A549 (cell line): ENCODE results near the gene SEMA5B. TPM values are rescaled to one million over a fixed set of nuclear protein-coding genes. Genes with fewer than 3 reads are reported as not detected.

Source experiments
- ATAC-seq, 2 experiments: fragments of 200-7000 bp in 1 of 2; fragments of >200 bp in 1 of 2; cut with Nextera tagmentation in 1 of 2; cut with Tn5 transposase in 1 of 2; 3 replicates each; pipeline versions ENCODE4 v1.8.0 to v1.9.1; 2018 to 2020; ENCODE audit warnings: mild to moderate bottlenecking in 1 of 2, moderate library complexity in 1 of 2
- CTCF ChIA-PET: fragments of 300-600 bp; sonication (Branson Sonifier 250); formaldehyde crosslinking; extraction: SDS; loops from one replicate; lab custom pipeline; 2021; ENCODE audit warnings: antibody characterized with exemption, inconsistent platforms; lab: Yijun Ruan, JAX
- POLR2A ChIA-PET: fragments of 350-600 bp; formaldehyde crosslinking; extraction: SDS; loops from one replicate; lab custom pipeline; 2021; ENCODE audit warnings: antibody characterized with exemption, inconsistent platforms; lab: Yijun Ruan, JAX
- DNase-seq, 2 experiments: peaks; one replicate each; pipeline versions ENCODE4 v3.0.0 to v3.0.0-alpha.2; 2011 to 2016; ENCODE audit warnings: low read depth in 1 of 2, low spot score in 1 of 2
- FAIRE-seq: peaks from 2 replicates; lab custom pipeline; 2011; peaks lifted over from hg19 to GRCh38; lab: Jason Lieb, UNC
- H3K27ac ChIP-seq, 2 experiments: fragments of >200 bp; sonication (Bioruptor Twin); formaldehyde crosslinking; 3 replicates each; pipeline ENCODE4 v1.5.1; 2016 to 2017
- H3K4me1 ChIP-seq: fragments of >200 bp; sonication (Bioruptor Twin); formaldehyde crosslinking; 3 replicates; pipeline ENCODE4 v1.6.1; 2016
- H3K4me2 ChIP-seq: fragments of >200 bp; sonication (Bioruptor Twin); formaldehyde crosslinking; 3 replicates; pipeline ENCODE4 v1.6.1; 2016
- H3K4me3 ChIP-seq: fragments of >200 bp; sonication (Bioruptor Twin); formaldehyde crosslinking; 3 replicates; pipeline ENCODE4 v1.5.1; 2016
- H3K9me3 ChIP-seq: fragments of >200 bp; sonication (Bioruptor Twin); formaldehyde crosslinking; 3 replicates; pipeline ENCODE4 v1.6.1; 2016
- CBX2 ChIP-seq: fragments of 200-600 bp; sonication (generic); IDR thresholded peaks from 2 replicates; pipeline ENCODE4 v1.6.1; 2016; ENCODE audit warnings: low read depth, mild to moderate bottlenecking, borderline replicate concordance
- CBX8 ChIP-seq: fragments of 200-600 bp; sonication (generic); IDR thresholded peaks from 2 replicates; pipeline ENCODE4 v1.6.1; 2016
- CEBPB ChIP-seq, 2 experiments: fragments of >200 bp in 1 of 2; sonication (Bioruptor Twin) in 1 of 2; formaldehyde crosslinking in 1 of 2; IDR thresholded peaks; 2 replicates each; pipeline ENCODE4 v1.6.1; 2012 to 2016
- CHD2 ChIP-seq: fragments of 150-350 bp; IDR thresholded peaks from 2 replicates; pipeline ENCODE4 v1.6.1; 2014; ENCODE audit warnings: low read length; ENCODE audit not compliant: partially characterized antibody
- E2F6 ChIP-seq: IDR thresholded peaks from 2 replicates; pipeline ENCODE4 v1.6.1; 2012; ENCODE audit warnings: low read depth, borderline replicate concordance
- EHF ChIP-seq: fragments of 250-450 bp; sonication (Bioruptor Pico); IDR thresholded peaks from 2 replicates; pipeline ENCODE4 v1.5.0; 2020; ENCODE audit warnings: mild to moderate bottlenecking
- ESRRA ChIP-seq: fragments of 150-350 bp; IDR thresholded peaks from 2 replicates; pipeline ENCODE4 v1.6.1; 2014; ENCODE audit warnings: mild to moderate bottlenecking, low read length, borderline replicate concordance
- FOSL2 ChIP-seq, 2 experiments: fragments of 450-650 bp in 1 of 2; fragments of >200 bp in 1 of 2; sonication (Bioruptor Twin) in 1 of 2; formaldehyde crosslinking; IDR thresholded peaks; 2 replicates each; pipeline versions ENCODE4 v1.5.0 to v1.6.1; 2016 to 2020; ENCODE audit warnings: mild to moderate bottlenecking in 1 of 2, moderate library complexity in 1 of 2
- HDAC2 ChIP-seq: fragments of 200-600 bp; sonication (generic); IDR thresholded peaks from 2 replicates; pipeline ENCODE4 v1.6.1; 2016
- HEYL ChIP-seq: fragments of 250-450 bp; sonication (Bioruptor Pico); IDR thresholded peaks from 2 replicates; pipeline ENCODE4 v1.8.0; 2021; ENCODE audit warnings: mild to moderate bottlenecking, moderate library complexity
- HOXB13 ChIP-seq: fragments of 250-450 bp; sonication (Bioruptor Pico); IDR thresholded peaks from 2 replicates; pipeline ENCODE4 v1.5.0; 2020; ENCODE audit warnings: low read depth, mild to moderate bottlenecking, moderate library complexity
- HOXB5 ChIP-seq: fragments of 250-450 bp; sonication (Bioruptor Pico); IDR thresholded peaks from 2 replicates; pipeline ENCODE4 v1.5.0; 2020; ENCODE audit warnings: mild to moderate bottlenecking, moderate library complexity
- KDM1A ChIP-seq: fragments of 200-600 bp; sonication (generic); IDR thresholded peaks from 2 replicates; pipeline ENCODE4 v1.6.1; 2016; ENCODE audit warnings: low read depth, mild to moderate bottlenecking
- KDM5A ChIP-seq: fragments of 200-600 bp; sonication (generic); IDR thresholded peaks from 2 replicates; pipeline ENCODE4 v1.6.1; 2016; ENCODE audit warnings: antibody characterized with exemption, mild to moderate bottlenecking
- MAX ChIP-seq: IDR thresholded peaks from 2 replicates; pipeline ENCODE4 v1.6.1; 2012
- MYC ChIP-seq: IDR thresholded peaks from 2 replicates; pipeline ENCODE4 v1.6.1; 2012; ENCODE audit warnings: mild to moderate bottlenecking, inconsistent platforms, low read length, improper control_type of control experiment, borderline replicate concordance
- NFE2L2 ChIP-seq: fragments of 150-350 bp; conservative IDR thresholded peaks from 2 replicates; pipeline ENCODE4 v1.6.1; 2014; ENCODE audit warnings: low read length
- PBX3 ChIP-seq: IDR thresholded peaks from 2 replicates; pipeline ENCODE4 v1.6.1; 2012
- RAD21 ChIP-seq, 2 experiments: fragments of >200 bp in 1 of 2; sonication (Bioruptor Twin) in 1 of 2; formaldehyde crosslinking in 1 of 2; IDR thresholded peaks in 1 of 2; conservative IDR thresholded peaks in 1 of 2; 2 replicates in 1 of 2; 3 replicates in 1 of 2; pipeline ENCODE4 v1.6.1; 2012 to 2018; ENCODE audit warnings: inconsistent platforms in 1 of 2
- RARB ChIP-seq: fragments of 250-450 bp; sonication (Bioruptor Pico); IDR thresholded peaks from 2 replicates; pipeline ENCODE4 v1.8.0; 2021; ENCODE audit warnings: mild to moderate bottlenecking, moderate library complexity
- SMC3 ChIP-seq: fragments of >200 bp; sonication (Bioruptor Twin); formaldehyde crosslinking; IDR thresholded peaks from 3 replicates; pipeline ENCODE4 v1.6.1; 2018; ENCODE audit warnings: inconsistent platforms
- TFCP2L1 ChIP-seq: fragments of 250-450 bp; sonication (Bioruptor Pico); IDR thresholded peaks from 2 replicates; pipeline ENCODE4 v1.5.0; 2021; ENCODE audit warnings: mild to moderate bottlenecking
- ZC3H11A ChIP-seq: fragments of 450-650 bp; IDR thresholded peaks from 2 replicates; pipeline ENCODE4 v1.6.1; 2014; ENCODE audit warnings: antibody characterized with exemption, mild to moderate bottlenecking
- WGBS: methylation state at CpG from one replicate; pipeline ENCODE4 v1.1.6; 2017; ENCODE audit errors: missing lambda C conversion rate; 5-methylcytosine and 5-hydroxymethylcytosine counted together
- polyA plus RNA-seq, 4 experiments: library from polyadenylated mRNA; depleted of rRNA in 3 of 4; stranded (reverse); fragments of >200 nt; fragmentation: RNase III in 1 of 4; extraction: RNeasy Plus Mini Kit Qiagen cat#74134 plus additional on column Dnase treatment in 1 of 4; gene quantifications; 2 replicates in 3 of 4; 3 replicates in 1 of 4; pipeline ENCODE4 v1.2.3, GENCODE V29; 2011 to 2017
- TF ChIP-seq, protein P1 (sequence below): fragments of 250-450 bp; sonication (Bioruptor Pico); IDR thresholded peaks from 2 replicates; pipeline ENCODE4 v1.5.0; 2021; ENCODE audit warnings: mild to moderate bottlenecking, moderate library complexity, borderline replicate concordance

SEMA5B gene
- polyA plus RNA-seq, 2 of the 4 experiments (the other 2 are of a cell fraction): 0.03 TPM; not detected in 1

DNA sequence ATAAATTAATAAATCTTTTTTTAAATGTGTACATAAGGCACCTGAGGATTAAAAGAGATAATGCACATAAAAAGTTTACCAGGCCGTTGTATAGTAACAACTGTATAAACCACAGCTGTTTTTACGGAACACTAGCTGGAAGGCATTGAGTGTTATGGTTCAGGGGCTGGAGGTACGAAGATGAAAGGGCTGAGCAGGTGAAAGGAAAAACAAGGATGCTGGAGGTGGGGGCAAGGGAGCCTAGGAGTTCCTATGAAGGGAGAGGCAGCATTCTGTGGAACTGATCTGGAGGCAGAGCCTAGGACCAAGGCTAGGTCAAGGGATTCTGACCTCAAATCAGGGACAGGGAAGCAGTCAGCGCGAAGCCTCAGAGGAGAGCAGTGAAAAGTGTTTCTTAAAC is 8.0 kb downstream of the SEMA5B start:
- Histone ChIP-seq H3K4me2 (no peak overlapping the region), H3K9me3 (0 out of 3 replicates have a peak, but pooled peaks cover 4% of the 10 kb centered on the region), H3K27ac (no peak overlapping the region), H3K4me3 (no peak overlapping the region), H3K4me1 (no peaks in the 10 kb centered on the region)
- no peak for FAIRE-seq
- TF ChIP-seq ESRRA: no peak
- TF ChIP-seq CBX8: no peak
- TF ChIP-seq EHF: no peak
- no peak for TF ChIP-seq HOXB13 (CRISPR knock-in tag)
- no peak for TF ChIP-seq RAD21 (conservative IDR thresholded peaks at IDR 0.05 in 1 of 2, IDR thresholded peaks at IDR 0.05 in 1 of 2)
- TF ChIP-seq E2F6: no peak
- 62% methylated on average over 5 of the region's 5 CpGs for WGBS
- no peak for DNase-seq
- no peak for ATAC-seq
- ChIA-PET CTCF (interaction anchor here (1.2 to 5.6 kb wide), 3 partner anchors 10 to 265 kb away, joined by 4 to 37 read pairs (median 9); partner anchors contain the start of gene SEMA5B), POLR2A (no interaction called here)

- POLR2A ChIA-PET: no interaction called here
- no peak overlapping the region for H3K4me3 ChIP-seq
- FAIRE-seq (no peak), ATAC-seq (no peak), DNase-seq (no peak)
- WGBS: 12% methylated on average over 3 of the region's 3 CpGs
- no peak overlapping the region for H3K27ac ChIP-seq
- CTCF ChIA-PET: interaction anchor here (1.2 to 5.6 kb wide), 3 partner anchors 10 to 264 kb away, joined by 4 to 37 read pairs (median 9); partner anchors contain the start of gene SEMA5B
- TF ChIP-seq HDAC2 (no peak), CHD2 (no peak), PBX3 (no peak), FOSL2 (IDR thresholded peaks at IDR 0.05) (no peak), FOSL2 (CRISPR knock-in tag; IDR thresholded peaks at IDR 0.05) (no peak), KDM1A (no peak), ZC3H11A (no peak), RARB (no peak), CEBPB (IDR thresholded peaks at IDR 0.05) (no peak), CBX2 (no peak), TFCP2L1 (CRISPR knock-in tag) (no peak), SMC3 (no peak), HEYL (CRISPR knock-in tag) (no peak), ESRRA (no peak), HOXB5 (no peak), MYC (no peak), EHF (no peak), RAD21 (conservative IDR thresholded peaks at IDR 0.05 in 1 of 2, IDR thresholded peaks at IDR 0.05 in 1 of 2) (no peak), CBX8 (no peak), NFE2L2 (no peak)
- TF ChIP-seq, all 56 proteins: peak for 0
- Histone ChIP-seq H3K4me1 (no peaks in the 10 kb centered on the region), H3K9me3 (no peaks in the 10 kb centered on the region), H3K4me2 (no peak overlapping the region)
Measured at GRCh38 chr3:123019161-123019560, 8.4 kb downstream of the SEMA5B start.

DNA sequence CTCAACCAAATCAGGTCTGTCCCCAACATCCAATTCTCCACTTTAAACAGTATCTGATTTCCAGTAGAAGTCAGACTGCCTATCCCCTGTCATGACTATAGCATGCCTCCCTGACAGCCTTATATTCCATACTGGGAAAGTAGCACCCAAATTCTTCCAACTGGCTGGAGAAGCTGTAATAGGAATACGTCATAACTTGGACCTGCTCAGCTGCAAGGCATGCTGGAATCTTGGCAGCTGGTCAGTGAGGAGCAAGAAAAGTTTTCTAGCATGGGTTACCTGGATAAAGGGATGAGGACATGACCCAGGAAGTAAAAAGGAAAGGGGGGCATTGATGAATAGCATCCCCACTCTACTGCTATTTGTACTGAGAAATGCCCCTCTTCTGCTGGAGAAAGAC is 8.9 kb downstream of the SEMA5B start:
- no peak for ATAC-seq
- Histone ChIP-seq H3K4me2 (no peak overlapping the region), H3K4me3 (no peak overlapping the region), H3K9me3 (no peaks in the 10 kb centered on the region), H3K27ac (no peak overlapping the region), H3K4me1 (no peaks in the 10 kb centered on the region)
- no peak for TF ChIP-seq CBX2
- TF ChIP-seq KDM5A: no peak
- TF ChIP-seq MAX: no peak
- TF ChIP-seq, protein P1, sequence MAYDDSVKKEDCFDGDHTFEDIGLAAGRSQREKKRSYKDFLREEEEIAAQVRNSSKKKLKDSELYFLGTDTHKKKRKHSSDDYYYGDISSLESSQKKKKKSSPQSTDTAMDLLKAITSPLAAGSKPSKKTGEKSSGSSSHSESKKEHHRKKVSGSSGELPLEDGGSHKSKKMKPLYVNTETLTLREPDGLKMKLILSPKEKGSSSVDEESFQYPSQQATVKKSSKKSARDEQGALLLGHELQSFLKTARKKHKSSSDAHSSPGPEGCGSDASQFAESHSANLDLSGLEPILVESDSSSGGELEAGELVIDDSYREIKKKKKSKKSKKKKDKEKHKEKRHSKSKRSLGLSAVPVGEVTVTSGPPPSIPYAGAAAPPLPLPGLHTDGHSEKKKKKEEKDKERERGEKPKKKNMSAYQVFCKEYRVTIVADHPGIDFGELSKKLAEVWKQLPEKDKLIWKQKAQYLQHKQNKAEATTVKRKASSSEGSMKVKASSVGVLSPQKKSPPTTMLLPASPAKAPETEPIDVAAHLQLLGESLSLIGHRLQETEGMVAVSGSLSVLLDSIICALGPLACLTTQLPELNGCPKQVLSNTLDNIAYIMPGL (CRISPR knock-in tag): no peak
- ChIA-PET CTCF (interaction anchor here (1.2 to 5.6 kb wide), 3 partner anchors 11 to 264 kb away, joined by 4 to 37 read pairs (median 9); partner anchors contain the start of gene SEMA5B), POLR2A (no interaction called here)
- DNase-seq: no peak
- 12% methylated on average over 1 of the region's 1 CpG for WGBS
- FAIRE-seq: no peak
